ENCODE measurements around the gene DTD2.

The DTD2 gene

GRCh38 chr14:31477248-31477647 lies 19.9 kb upstream of the DTD2 start:
- no peak for TF ChIP-seq TAF1 (IDR thresholded peaks at IDR 0.05; ENCODE audit: borderline replicate concordance, insufficient read depth, low read length)
- TF ChIP-seq SIN3A (IDR thresholded peaks at IDR 0.05; ENCODE audit: borderline replicate concordance, insufficient read depth, low read length): no peak
- no peak for TF ChIP-seq REST (IDR thresholded peaks at IDR 0.05; ENCODE audit: insufficient read depth in 1 of 2, low read depth in 2 of 2, low read length in 2 of 2)
- no peak for TF ChIP-seq POLR2AphosphoS5 (IDR thresholded peaks at IDR 0.05; ENCODE audit: low read depth, low read length)

GRCh38 chr14:31476131-31476866 lies 19.0 kb upstream of the DTD2 start:
- no peak for TF ChIP-seq FOXP2 (optimal IDR thresholded peaks at IDR 0.05; ENCODE audit: borderline replicate concordance, extremely low read depth, extremely low read length, insufficient read depth)
- no peak for TF ChIP-seq POLR2AphosphoS5 (IDR thresholded peaks at IDR 0.05; ENCODE audit: low read depth, low read length)
- TF ChIP-seq REST (IDR thresholded peaks at IDR 0.05; ENCODE audit: insufficient read depth in 1 of 2, low read depth in 2 of 2, low read length in 2 of 2): no peak
- no peak for TF ChIP-seq TAF1 (IDR thresholded peaks at IDR 0.05; ENCODE audit: borderline replicate concordance, insufficient read depth, low read length)
- TF ChIP-seq SIN3A (IDR thresholded peaks at IDR 0.05; ENCODE audit: borderline replicate concordance, insufficient read depth, low read length): no peak

GRCh38 chr14:31466554-31466953 lies 9.2 kb upstream of the DTD2 start:
- TF ChIP-seq REST (IDR thresholded peaks at IDR 0.05; ENCODE audit: insufficient read depth in 1 of 2, low read depth in 2 of 2, low read length in 2 of 2): no peak
- no peak for TF ChIP-seq FOXP2 (optimal IDR thresholded peaks at IDR 0.05; ENCODE audit: borderline replicate concordance, extremely low read depth, extremely low read length, insufficient read depth)
- TF ChIP-seq POLR2AphosphoS5 (IDR thresholded peaks at IDR 0.05; ENCODE audit: low read depth, low read length): no peak
- TF ChIP-seq SIN3A (IDR thresholded peaks at IDR 0.05; ENCODE audit: borderline replicate concordance, insufficient read depth, low read length): no peak
- TF ChIP-seq TAF1 (IDR thresholded peaks at IDR 0.05; ENCODE audit: borderline replicate concordance, insufficient read depth, low read length): no peak

DNA sequence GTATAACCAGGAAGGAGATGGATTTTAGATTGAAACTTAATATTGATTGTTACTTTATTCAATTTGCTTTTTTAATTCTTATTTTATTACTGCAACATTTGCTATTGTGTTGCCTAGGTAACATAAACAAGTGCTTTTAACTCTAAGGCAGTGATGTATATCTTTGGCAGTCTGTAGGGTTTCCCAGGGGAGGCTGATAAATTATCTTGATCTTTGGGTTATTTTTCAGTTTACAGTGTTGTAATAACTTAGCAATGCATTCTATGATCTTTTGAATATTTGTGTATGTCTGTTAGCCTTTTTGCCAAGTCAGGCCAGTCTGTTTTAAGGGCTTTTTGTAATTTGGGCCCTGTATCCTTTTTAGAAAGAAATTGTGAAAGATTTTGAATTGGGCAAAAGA lies 7.8 kb upstream of the DTD2 start:
- TF ChIP-seq REST (IDR thresholded peaks at IDR 0.05; ENCODE audit: insufficient read depth in 1 of 2, low read depth in 2 of 2, low read length in 2 of 2) (no peak), SIN3A (IDR thresholded peaks at IDR 0.05; ENCODE audit: borderline replicate concordance, insufficient read depth, low read length) (no peak), FOXP2 (optimal IDR thresholded peaks at IDR 0.05; ENCODE audit: borderline replicate concordance, extremely low read depth, extremely low read length, insufficient read depth) (no peak)

DNA sequence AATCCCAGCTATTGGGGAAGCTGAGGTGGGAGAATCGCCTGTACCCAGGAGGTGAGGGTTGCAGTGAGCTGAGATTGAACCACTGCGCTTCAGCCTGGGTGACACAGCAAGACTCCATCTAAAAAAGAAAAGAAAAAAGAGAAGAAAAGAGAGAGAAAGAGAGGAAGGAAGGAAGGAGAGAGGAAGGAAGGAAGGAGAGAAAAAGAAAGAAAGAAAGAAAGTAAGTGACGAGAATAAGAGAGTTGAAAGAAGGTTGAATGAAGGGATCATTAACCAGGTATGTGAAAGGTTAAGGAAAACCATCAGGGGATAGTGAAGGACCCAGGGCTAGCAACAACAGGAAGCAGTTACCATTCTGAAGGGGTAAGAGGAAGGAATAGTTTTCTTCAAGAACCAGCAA lies 4.2 kb upstream of the DTD2 start:
- TF ChIP-seq TAF1 (IDR thresholded peaks at IDR 0.05; ENCODE audit: borderline replicate concordance, insufficient read depth, low read length) (no peak), REST (IDR thresholded peaks at IDR 0.05; ENCODE audit: insufficient read depth in 1 of 2, low read depth in 2 of 2, low read length in 2 of 2) (no peak), POLR2AphosphoS5 (IDR thresholded peaks at IDR 0.05; ENCODE audit: low read depth, low read length) (no peak), SIN3A (IDR thresholded peaks at IDR 0.05; ENCODE audit: borderline replicate concordance, insufficient read depth, low read length) (no peak), FOXP2 (optimal IDR thresholded peaks at IDR 0.05; ENCODE audit: borderline replicate concordance, extremely low read depth, extremely low read length, insufficient read depth) (no peak)

Data from PFSK-1 (cell line).